Hepatocyte (in vitro differentiated cells): ENCODE measurements around the gene CYP2A6.

Experiments
- EZH2 ChIP-seq: fragments of 200-600 bp; sonication (generic); IDR thresholded peaks from 2 replicates; pipeline ENCODE4 v1.6.1; 2016; ENCODE audit warnings: antibody characterized with exemption, mild to moderate bottlenecking, borderline replicate concordance
- EZH2phosphoT487 ChIP-seq: fragments of 200-600 bp; sonication (generic); IDR thresholded peaks from one replicate; pipeline ENCODE4 v1.6.1; 2018; ENCODE audit warnings: antibody characterized with exemption, mild to moderate bottlenecking, low read depth, moderate library complexity; ENCODE audit not compliant: unreplicated experiment, severe bottlenecking
- TF ChIP-seq, protein P1 (sequence below): fragments of 200-600 bp; sonication (generic); IDR thresholded peaks from 2 replicates; pipeline ENCODE4 v1.5.1; 2016; ENCODE audit warnings: antibody characterized with exemption, mild to moderate bottlenecking; ENCODE audit not compliant: poor library complexity

DNA sequence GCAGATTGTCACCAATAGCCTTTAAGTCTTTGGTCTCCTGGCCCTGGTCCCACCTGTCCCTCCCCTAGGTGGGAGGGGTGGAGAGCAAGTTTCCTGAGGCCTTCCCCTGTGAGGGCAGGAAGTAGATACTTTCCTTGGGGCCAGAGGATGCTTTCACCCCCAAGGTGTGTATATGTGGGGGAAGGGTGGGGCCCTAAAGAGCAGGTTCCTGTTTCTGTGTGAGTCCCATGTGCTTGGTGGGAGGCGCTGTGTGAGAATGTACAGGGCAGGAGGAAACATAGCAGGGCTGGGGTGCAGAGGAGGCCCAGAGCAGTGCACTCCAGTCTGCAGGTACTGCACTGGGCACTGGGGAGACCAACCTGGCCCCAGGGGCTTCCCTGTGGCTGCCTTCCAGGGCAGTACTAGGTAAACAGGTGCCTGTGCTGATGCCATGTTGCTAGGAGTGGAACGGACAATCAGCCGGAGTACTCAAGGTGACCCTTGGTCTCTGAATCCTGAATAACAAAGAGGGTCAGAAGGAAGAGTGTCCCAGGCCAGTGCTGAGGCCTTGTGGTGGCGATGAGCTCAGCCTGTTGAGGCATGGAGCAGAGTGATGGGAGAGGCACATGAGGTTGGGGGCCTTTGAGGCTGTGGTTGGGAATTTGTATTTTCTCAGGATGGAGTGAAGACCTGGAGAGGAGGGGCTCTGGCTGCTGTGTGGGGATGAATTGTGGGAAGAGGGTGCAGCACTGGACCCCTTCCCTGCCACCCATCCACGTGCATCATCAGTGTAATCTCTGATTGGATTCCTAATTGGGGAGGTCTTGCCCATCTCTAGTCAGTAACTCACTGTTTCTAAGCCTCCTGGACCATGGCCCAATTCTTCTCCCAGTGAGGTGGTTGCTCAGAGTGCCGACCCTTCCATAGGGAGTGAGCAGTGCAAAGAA, 46.1 kb downstream of the CYP2A6 start:
- TF ChIP-seq, protein P1, sequence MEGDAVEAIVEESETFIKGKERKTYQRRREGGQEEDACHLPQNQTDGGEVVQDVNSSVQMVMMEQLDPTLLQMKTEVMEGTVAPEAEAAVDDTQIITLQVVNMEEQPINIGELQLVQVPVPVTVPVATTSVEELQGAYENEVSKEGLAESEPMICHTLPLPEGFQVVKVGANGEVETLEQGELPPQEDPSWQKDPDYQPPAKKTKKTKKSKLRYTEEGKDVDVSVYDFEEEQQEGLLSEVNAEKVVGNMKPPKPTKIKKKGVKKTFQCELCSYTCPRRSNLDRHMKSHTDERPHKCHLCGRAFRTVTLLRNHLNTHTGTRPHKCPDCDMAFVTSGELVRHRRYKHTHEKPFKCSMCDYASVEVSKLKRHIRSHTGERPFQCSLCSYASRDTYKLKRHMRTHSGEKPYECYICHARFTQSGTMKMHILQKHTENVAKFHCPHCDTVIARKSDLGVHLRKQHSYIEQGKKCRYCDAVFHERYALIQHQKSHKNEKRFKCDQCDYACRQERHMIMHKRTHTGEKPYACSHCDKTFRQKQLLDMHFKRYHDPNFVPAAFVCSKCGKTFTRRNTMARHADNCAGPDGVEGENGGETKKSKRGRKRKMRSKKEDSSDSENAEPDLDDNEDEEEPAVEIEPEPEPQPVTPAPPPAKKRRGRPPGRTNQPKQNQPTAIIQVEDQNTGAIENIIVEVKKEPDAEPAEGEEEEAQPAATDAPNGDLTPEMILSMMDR: no peak
- no peak for TF ChIP-seq EZH2
- no peak for TF ChIP-seq EZH2phosphoT487
